ENCODE measurements around the gene DUS3L.

The DUS3L gene
- 27.9 to 44.1 (median 39.7) reads per million in 3 donors for total RNA-seq

- Histone ChIP-seq H3K27ac (ENCODE audit: insufficient read depth, low read length, poor library complexity, severe bottlenecking) (peak within 1 kb of the TSS; percentile 95), H3K9me3 (ENCODE audit: control insufficient read depth, low read length) (no peaks in the 10 kb centered on the region), H3K27me3 (replicated peaks; ENCODE audit: control insufficient read depth, insufficient read depth, low read length, poor library complexity, severe bottlenecking) (no peaks in the 10 kb centered on the region), H3K4me1 (ENCODE audit: control insufficient read depth, insufficient read depth, low read length, poor library complexity, severe bottlenecking) (peaks cover 4% of the 10 kb centered on the region), H3K4me3 (ENCODE audit: insufficient read depth, low read depth, low read length, poor library complexity, severe bottlenecking) (peak within 1 kb of the TSS; percentile 70), H3K36me3 (ENCODE audit: control insufficient read depth, insufficient read depth, low read length) (peaks cover 39% of the 10 kb centered on the region)
- DNase-seq, result peak; percentile 91 to 94 (median 92)
These were observed at the start of gene DUS3L for GRCh38 chr19:5790559-5791520. Gene DUS3L, minus strand, starts transcription at chr19:5791163. Its CDS starts 22 bp downstream, at chr19:5791141.

- DNase-seq, result no peak
- H3K4me1 ChIP-seq (ENCODE audit: control insufficient read depth, insufficient read depth, low read length, poor library complexity, severe bottlenecking), result no peaks in the 10 kb centered on the region
- no peak within 1 kb of the TSS for H3K27ac ChIP-seq (ENCODE audit: insufficient read depth, low read length, poor library complexity, severe bottlenecking)
- no peaks in the 10 kb centered on the region for H3K36me3 ChIP-seq (ENCODE audit: control insufficient read depth, insufficient read depth, low read length)
- no peaks in the 10 kb centered on the region for H3K27me3 ChIP-seq (replicated peaks; ENCODE audit: control insufficient read depth, insufficient read depth, low read length, poor library complexity, severe bottlenecking)
- no peak within 1 kb of the TSS for H3K4me3 ChIP-seq (ENCODE audit: insufficient read depth, low read depth, low read length, poor library complexity, severe bottlenecking)
- no peaks in the 10 kb centered on the region for H3K9me3 ChIP-seq (ENCODE audit: control insufficient read depth, low read length)
These were observed 48.4 kb upstream of the DUS3L start, which contains the start of gene FUT6 for GRCh38 chr19:5839065-5840017. Gene FUT6, minus strand, starts transcription at chr19:5839702. Its CDS starts 7,135 bp downstream, at chr19:5832567.

GRCh38 chr19:5838353-5839064, 47.5 kb upstream of the DUS3L start:
- Histone ChIP-seq H3K9me3 (ENCODE audit: control insufficient read depth, low read length) (no peaks in the 10 kb centered on the region), H3K27ac (ENCODE audit: insufficient read depth, low read length, poor library complexity, severe bottlenecking) (no peak overlapping the region), H3K27me3 (replicated peaks; ENCODE audit: control insufficient read depth, insufficient read depth, low read length, poor library complexity, severe bottlenecking) (no peaks in the 10 kb centered on the region), H3K4me1 (ENCODE audit: control insufficient read depth, insufficient read depth, low read length, poor library complexity, severe bottlenecking) (no peaks in the 10 kb centered on the region), H3K4me3 (ENCODE audit: insufficient read depth, low read depth, low read length, poor library complexity, severe bottlenecking) (no peak overlapping the region), H3K36me3 (ENCODE audit: control insufficient read depth, insufficient read depth, low read length) (no peaks in the 10 kb centered on the region)
- no peak for DNase-seq

- Histone ChIP-seq H3K4me1 (ENCODE audit: control insufficient read depth, insufficient read depth, low read length, poor library complexity, severe bottlenecking) (no peaks in the 10 kb centered on the region), H3K4me3 (ENCODE audit: insufficient read depth, low read depth, low read length, poor library complexity, severe bottlenecking) (no peak overlapping the region), H3K9me3 (ENCODE audit: control insufficient read depth, low read length) (no peaks in the 10 kb centered on the region), H3K36me3 (ENCODE audit: control insufficient read depth, insufficient read depth, low read length) (no peaks in the 10 kb centered on the region), H3K27ac (ENCODE audit: insufficient read depth, low read length, poor library complexity, severe bottlenecking) (no peak overlapping the region), H3K27me3 (replicated peaks; ENCODE audit: control insufficient read depth, insufficient read depth, low read length, poor library complexity, severe bottlenecking) (no peaks in the 10 kb centered on the region)
- no peak for DNase-seq
These were observed 46.9 kb upstream of the DUS3L start for GRCh38 chr19:5837761-5838352.

- no peaks in the 10 kb centered on the region for H3K9me3 ChIP-seq (ENCODE audit: control insufficient read depth, low read length)
- no peak for DNase-seq
- H3K27me3 ChIP-seq (replicated peaks; ENCODE audit: control insufficient read depth, insufficient read depth, low read length, poor library complexity, severe bottlenecking), result no peaks in the 10 kb centered on the region
- peaks cover 12% of the 10 kb centered on the region for H3K4me1 ChIP-seq (ENCODE audit: control insufficient read depth, insufficient read depth, low read length, poor library complexity, severe bottlenecking)
- H3K4me3 ChIP-seq (ENCODE audit: insufficient read depth, low read depth, low read length, poor library complexity, severe bottlenecking), result no peak overlapping the region
- H3K27ac ChIP-seq (ENCODE audit: insufficient read depth, low read length, poor library complexity, severe bottlenecking), result no peak overlapping the region
- no peaks in the 10 kb centered on the region for H3K36me3 ChIP-seq (ENCODE audit: control insufficient read depth, insufficient read depth, low read length)
These were observed 41.7 kb upstream of the DUS3L start for GRCh38 chr19:5832527-5833216.

- H3K27me3 ChIP-seq (replicated peaks; ENCODE audit: control insufficient read depth, insufficient read depth, low read length, poor library complexity, severe bottlenecking), result no peaks in the 10 kb centered on the region
- no peak overlapping the region for H3K4me3 ChIP-seq (ENCODE audit: insufficient read depth, low read depth, low read length, poor library complexity, severe bottlenecking)
- peaks cover 12% of the 10 kb centered on the region for H3K4me1 ChIP-seq (ENCODE audit: control insufficient read depth, insufficient read depth, low read length, poor library complexity, severe bottlenecking)
- DNase-seq, result no peak
- H3K27ac ChIP-seq (ENCODE audit: insufficient read depth, low read length, poor library complexity, severe bottlenecking), result no peak overlapping the region
- H3K9me3 ChIP-seq (ENCODE audit: control insufficient read depth, low read length), result no peaks in the 10 kb centered on the region
- no peaks in the 10 kb centered on the region for H3K36me3 ChIP-seq (ENCODE audit: control insufficient read depth, insufficient read depth, low read length)
These were observed 41.1 kb upstream of the DUS3L start for GRCh38 chr19:5832061-5832460.

GRCh38 chr19:5831159-5831558, 40.2 kb upstream of the DUS3L start:
- no peak for DNase-seq
- Histone ChIP-seq H3K9me3 (ENCODE audit: control insufficient read depth, low read length) (no peaks in the 10 kb centered on the region), H3K36me3 (ENCODE audit: control insufficient read depth, insufficient read depth, low read length) (no peaks in the 10 kb centered on the region), H3K4me3 (ENCODE audit: insufficient read depth, low read depth, low read length, poor library complexity, severe bottlenecking) (no peak overlapping the region), H3K27me3 (replicated peaks; ENCODE audit: control insufficient read depth, insufficient read depth, low read length, poor library complexity, severe bottlenecking) (no peaks in the 10 kb centered on the region), H3K27ac (ENCODE audit: insufficient read depth, low read length, poor library complexity, severe bottlenecking) (no peak overlapping the region), H3K4me1 (ENCODE audit: control insufficient read depth, insufficient read depth, low read length, poor library complexity, severe bottlenecking) (peaks cover 12% of the 10 kb centered on the region)

- H3K36me3 ChIP-seq (ENCODE audit: control insufficient read depth, insufficient read depth, low read length), result no peaks in the 10 kb centered on the region
- peaks cover 12% of the 10 kb centered on the region for H3K4me1 ChIP-seq (ENCODE audit: control insufficient read depth, insufficient read depth, low read length, poor library complexity, severe bottlenecking)
- H3K27ac ChIP-seq (ENCODE audit: insufficient read depth, low read length, poor library complexity, severe bottlenecking), result no peak overlapping the region
- H3K27me3 ChIP-seq (replicated peaks; ENCODE audit: control insufficient read depth, insufficient read depth, low read length, poor library complexity, severe bottlenecking), result no peaks in the 10 kb centered on the region
- H3K4me3 ChIP-seq (ENCODE audit: insufficient read depth, low read depth, low read length, poor library complexity, severe bottlenecking), result no peak overlapping the region
- no peak for DNase-seq
- no peaks in the 10 kb centered on the region for H3K9me3 ChIP-seq (ENCODE audit: control insufficient read depth, low read length)
These were observed 38.8 kb upstream of the DUS3L start for GRCh38 chr19:5829567-5830310.

Data from effector memory CD4-positive, alpha-beta T cell (primary cell).